Liver (tissue), 9 donors: ENCODE data around the gene KIAA1191. TPM values are rescaled to one million over a fixed set of nuclear protein-coding genes. Genes with fewer than 3 reads are reported as not detected.

Source experiments
- DNase-seq: peaks from one replicate; pipeline ENCODE4 v3.0.0-alpha.2; 2017; ENCODE audit warnings: low spot score
- H3K27ac ChIP-seq, 2 donors: one replicate each; pipeline ENCODE4 v1.7.0; 2013; ENCODE audit warnings: inconsistent platforms in 2 of 2, low read length in 2 of 2, control low read depth in 1 of 2, low read depth in 1 of 2, mild to moderate bottlenecking in 1 of 2
- H3K27me3 ChIP-seq, 4 donors: one replicate each; pipeline versions ENCODE4 v1.6.1 to v1.7.0; 2013; ENCODE audit warnings: low read length in 3 of 4, inconsistent platforms in 1 of 4, mild to moderate bottlenecking in 1 of 4, moderate library complexity in 1 of 4; ENCODE audit not compliant: control insufficient read depth in 4 of 4, insufficient read depth in 4 of 4
- H3K36me3 ChIP-seq, 4 donors: one replicate each; pipeline versions ENCODE4 v1.6.1 to v1.7.0; 2013; ENCODE audit warnings: low read length in 3 of 4, mild to moderate bottlenecking in 3 of 4, low read depth in 1 of 4, moderate library complexity in 1 of 4; ENCODE audit not compliant: control insufficient read depth in 4 of 4, insufficient read depth in 3 of 4
- H3K4me1 ChIP-seq, 4 donors: one replicate each; pipeline versions ENCODE4 v1.6.1 to v1.7.0; 2013; ENCODE audit warnings: low read length in 3 of 4, mild to moderate bottlenecking in 3 of 4, moderate library complexity in 1 of 4; ENCODE audit not compliant: control insufficient read depth in 4 of 4, insufficient read depth in 4 of 4
- H3K4me3 ChIP-seq, 3 donors: one replicate each; pipeline versions ENCODE4 v1.6.1 to v1.7.0; 2013; ENCODE audit warnings: low read length in 3 of 3, control low read depth in 1 of 3, low read depth in 1 of 3, mild to moderate bottlenecking in 1 of 3
- H3K9ac ChIP-seq, 2 donors: one replicate each; pipeline ENCODE4 v1.7.0; 2013; ENCODE audit warnings: low read length in 2 of 2, mild to moderate bottlenecking in 2 of 2, moderate library complexity in 2 of 2, control low read depth in 1 of 2, low read depth in 1 of 2
- H3K9me3 ChIP-seq, 4 donors: one replicate each; pipeline versions ENCODE4 v1.6.1 to v1.7.0; 2013; ENCODE audit warnings: low read length in 3 of 4; ENCODE audit not compliant: control insufficient read depth in 4 of 4
- CTCF ChIP-seq: fragments of 150-350 bp; IDR thresholded peaks from 2 replicates; pipeline ENCODE4 v1.5.1; 2017; ENCODE audit warnings: improper control_type of control experiment, low read depth, low read length; ENCODE audit not compliant: missing input control
- EGR1 ChIP-seq, 2 donors: IDR thresholded peaks; 2 replicates each; pipeline ENCODE4 v1.6.1; 2016 to 2018; ENCODE audit warnings: antibody characterized with exemption in 2 of 2, low read depth in 2 of 2
- FOXA1 ChIP-seq: IDR thresholded peaks from 2 replicates; pipeline ENCODE4 v1.6.1; 2016; ENCODE audit warnings: antibody characterized with exemption
- FOXA2 ChIP-seq: IDR thresholded peaks from 2 replicates; pipeline ENCODE4 v1.6.1; 2016; ENCODE audit warnings: antibody characterized with exemption
- JUND ChIP-seq, 2 donors: IDR thresholded peaks; 2 replicates each; pipeline ENCODE4 v1.6.1; 2016; ENCODE audit warnings: antibody characterized with exemption in 2 of 2
- RAD21 ChIP-seq, 2 donors: IDR thresholded peaks; 2 replicates each; pipeline ENCODE4 v1.6.1; 2016; ENCODE audit warnings: antibody characterized with exemption in 2 of 2, mild to moderate bottlenecking in 2 of 2
- RXRA ChIP-seq, 2 donors: IDR thresholded peaks; 2 replicates each; pipeline ENCODE4 v1.6.1; 2017 to 2018; ENCODE audit warnings: antibody characterized with exemption in 2 of 2, mild to moderate bottlenecking in 1 of 2
- SP1 ChIP-seq: IDR thresholded peaks from 2 replicates; pipeline ENCODE4 v1.6.1; 2018; ENCODE audit warnings: antibody characterized with exemption, mild to moderate bottlenecking
- TAF1 ChIP-seq: conservative IDR thresholded peaks from 2 replicates; pipeline ENCODE4 v1.6.1; 2016; ENCODE audit warnings: antibody characterized with exemption, mild to moderate bottlenecking
- YY1 ChIP-seq: IDR thresholded peaks from 2 replicates; pipeline ENCODE4 v1.6.1; 2016; ENCODE audit warnings: antibody characterized with exemption, mild to moderate bottlenecking
- WGBS: extraction: QIAGEN DNeasy Blood & Tissue Kit; methylation state at CpG from one replicate; pipeline ENCODE4 v1.1.7; 2013; 5-methylcytosine and 5-hydroxymethylcytosine counted together
- polyA plus RNA-seq, 2 donors: library from polyadenylated mRNA; stranded (reverse) in 1 of 2; unstranded in 1 of 2; fragments of 200-250 nt in 1 of 2; fragments of >200 nt in 1 of 2; fragmentation: Nextera tagmentation in 1 of 2; extraction: Ambion mirVana in 1 of 2; gene quantifications; one replicate each; pipeline versions ENCODE4 v1.2.1 to v1.2.3, GENCODE V29; 2013 to 2015
- total RNA-seq, 2 donors: library from RNA; depleted of rRNA; stranded (reverse); fragments of >200 nt; gene quantifications; one replicate each; pipeline ENCODE4 v1.2.3, GENCODE V29; 2014
- TF ChIP-seq, protein P1 (sequence below): IDR thresholded peaks from 2 replicates; pipeline ENCODE4 v1.6.1; 2016; ENCODE audit warnings: antibody characterized with exemption
- TF ChIP-seq, protein P2 (sequence below): IDR thresholded peaks from 2 replicates; pipeline ENCODE4 v1.6.1; 2016; ENCODE audit warnings: antibody characterized with exemption
- TF ChIP-seq, protein P3 (sequence below): IDR thresholded peaks from 2 replicates; pipeline ENCODE4 v1.6.1; 2016; ENCODE audit warnings: antibody characterized with exemption
- donor health status: healthy.
- donor health status: healthy.
- donor health status: healthy.
- donor health status: healthy.
- donor health status: healthy.

The KIAA1191 gene
- total and polyA plus RNA-seq, 4 donors: 25.7 to 37.2 (median 31.4) TPM

GRCh38 chr5:176384366-176384930 is 22.9 kb upstream of the KIAA1191 start:
- WGBS: 94% methylated on average over 8 of the region's 8 CpGs
- H3K9ac ChIP-seq: no peak overlapping the region

DNA sequence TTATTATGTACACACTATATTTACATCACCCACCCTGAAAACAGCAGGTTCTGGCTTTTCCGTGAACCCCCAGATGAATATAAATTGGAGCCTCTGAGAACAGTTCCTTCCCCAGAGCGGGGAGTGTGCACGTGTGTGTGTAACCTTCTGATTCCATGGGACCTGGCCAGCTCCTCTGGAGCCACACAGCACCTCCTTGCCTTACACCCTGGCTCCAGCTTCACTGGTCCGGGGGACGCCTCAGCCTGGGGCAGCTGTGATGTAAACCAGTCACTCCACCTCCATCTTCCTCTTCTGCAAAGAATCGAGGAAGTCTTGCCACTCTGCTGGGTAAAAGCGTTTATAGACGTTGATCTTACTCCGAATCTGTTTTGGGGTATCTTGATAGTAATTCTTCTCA is 22.4 kb upstream of the KIAA1191 start:
- H3K9me3 ChIP-seq: no peaks in the 10 kb centered on the region
- WGBS: 89% methylated on average over 9 of the region's 9 CpGs
- TF ChIP-seq CTCF (no peak), JUND (IDR thresholded peaks at IDR 0.05) (no peak), FOXA1 (no peak), EGR1 (IDR thresholded peaks at IDR 0.05; ENCODE audit: low read depth in 2 of 2) (no peak), SP1 (no peak), RAD21 (IDR thresholded peaks at IDR 0.05) (no peak), FOXA2 (no peak), TAF1 (no peak)
- TF ChIP-seq, protein P1, sequence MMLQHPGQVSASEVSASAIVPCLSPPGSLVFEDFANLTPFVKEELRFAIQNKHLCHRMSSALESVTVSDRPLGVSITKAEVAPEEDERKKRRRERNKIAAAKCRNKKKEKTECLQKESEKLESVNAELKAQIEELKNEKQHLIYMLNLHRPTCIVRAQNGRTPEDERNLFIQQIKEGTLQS: no peak
- TF ChIP-seq, protein P2, sequence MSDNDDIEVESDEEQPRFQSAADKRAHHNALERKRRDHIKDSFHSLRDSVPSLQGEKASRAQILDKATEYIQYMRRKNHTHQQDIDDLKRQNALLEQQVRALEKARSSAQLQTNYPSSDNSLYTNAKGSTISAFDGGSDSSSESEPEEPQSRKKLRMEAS: no peak
- TF ChIP-seq, protein P3, sequence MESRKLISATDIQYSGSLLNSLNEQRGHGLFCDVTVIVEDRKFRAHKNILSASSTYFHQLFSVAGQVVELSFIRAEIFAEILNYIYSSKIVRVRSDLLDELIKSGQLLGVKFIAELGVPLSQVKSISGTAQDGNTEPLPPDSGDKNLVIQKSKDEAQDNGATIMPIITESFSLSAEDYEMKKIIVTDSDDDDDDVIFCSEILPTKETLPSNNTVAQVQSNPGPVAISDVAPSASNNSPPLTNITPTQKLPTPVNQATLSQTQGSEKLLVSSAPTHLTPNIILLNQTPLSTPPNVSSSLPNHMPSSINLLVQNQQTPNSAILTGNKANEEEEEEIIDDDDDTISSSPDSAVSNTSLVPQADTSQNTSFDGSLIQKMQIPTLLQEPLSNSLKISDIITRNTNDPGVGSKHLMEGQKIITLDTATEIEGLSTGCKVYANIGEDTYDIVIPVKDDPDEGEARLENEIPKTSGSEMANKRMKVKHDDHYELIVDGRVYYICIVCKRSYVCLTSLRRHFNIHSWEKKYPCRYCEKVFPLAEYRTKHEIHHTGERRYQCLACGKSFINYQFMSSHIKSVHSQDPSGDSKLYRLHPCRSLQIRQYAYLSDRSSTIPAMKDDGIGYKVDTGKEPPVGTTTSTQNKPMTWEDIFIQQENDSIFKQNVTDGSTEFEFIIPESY: no peak
- no peak overlapping the region for H3K9ac ChIP-seq
- DNase-seq: no peak
- peaks cover 10 to 53% (median 23%) of the 10 kb centered on the region in 4 donors for H3K36me3 ChIP-seq
- no peak overlapping the region for H3K4me3 ChIP-seq
- H3K4me1 ChIP-seq: peaks cover 5 to 20% (median 14%) of the 10 kb centered on the region in 4 donors
- H3K27ac ChIP-seq: no peak overlapping the region
- no peaks in the 10 kb centered on the region for H3K27me3 ChIP-seq

More at GRCh38 chr5:176384366-176384930, 22.9 kb upstream of the KIAA1191 start:
- Histone ChIP-seq H3K36me3 (peaks cover 10 to 53% (median 23%) of the 10 kb centered on the region in 4 donors), H3K27ac (no peak overlapping the region), H3K4me1 (peaks cover 5 to 22% (median 15%) of the 10 kb centered on the region in 4 donors), H3K27me3 (no peaks in the 10 kb centered on the region), H3K4me3 (no peak overlapping the region), H3K9me3 (no peaks in the 10 kb centered on the region)
- TF ChIP-seq FOXA2 (no peak), SP1 (no peak), YY1 (no peak), RAD21 (IDR thresholded peaks at IDR 0.05) (no peak), EGR1 (IDR thresholded peaks at IDR 0.05; ENCODE audit: low read depth in 2 of 2) (no peak), RXRA (IDR thresholded peaks at IDR 0.05) (no peak), JUND (IDR thresholded peaks at IDR 0.05) (no peak)
- TF ChIP-seq, protein P3: no peak
- TF ChIP-seq, protein P1: no peak
- DNase-seq: no peak
